ENCODE data around the gene CRY1. TPM values are rescaled to one million over a fixed set of nuclear protein-coding genes. Genes with fewer than 3 reads are reported as not detected.

CRY1 gene
- polyA plus RNA-seq, 1 of the 3 experiments (the other 2 are of a cell fraction), result 4.9 TPM

DNA sequence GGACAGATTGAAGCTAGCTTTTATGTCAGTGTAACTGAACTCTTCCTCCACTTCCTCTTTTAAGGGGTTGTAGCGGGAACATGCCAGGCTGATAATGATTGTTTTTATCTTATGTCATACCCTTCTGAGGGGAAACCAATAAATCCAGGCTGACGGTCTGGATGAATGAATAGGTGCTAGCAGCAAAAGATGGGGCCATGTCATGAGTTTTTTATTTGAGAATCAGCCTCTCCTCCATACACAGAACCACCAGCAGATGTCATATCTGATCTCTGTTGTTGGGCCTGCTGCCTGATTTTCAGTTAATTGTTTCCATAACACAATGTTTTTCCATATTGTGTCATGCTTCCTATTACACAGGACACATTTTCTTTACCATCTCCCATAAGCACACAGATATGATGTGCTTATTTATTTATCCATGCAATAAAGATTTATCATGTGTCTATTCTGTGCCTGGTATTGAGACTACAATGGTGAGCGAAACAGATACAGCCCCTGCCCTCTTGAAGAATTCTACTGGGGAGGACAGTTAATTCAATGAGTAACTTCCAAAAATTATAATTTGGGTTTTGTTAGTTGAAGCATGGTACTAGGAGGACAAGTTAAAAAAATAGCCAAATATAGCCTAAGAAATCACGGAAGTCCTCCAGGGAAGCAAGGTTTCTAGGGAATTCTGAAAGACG lies 33.6 kb upstream of the CRY1 start:
- Histone ChIP-seq H3K36me3 (replicated peaks in 1 of 2; ENCODE audit: control insufficient read depth in 1 of 2, insufficient read depth in 2 of 2, low read length in 1 of 2) (no peaks in the 10 kb centered on the region), H3K4me3 (ENCODE audit: low read depth in 2 of 2, low read length in 1 of 2) (no peak overlapping the region), H3K4me2 (no peak overlapping the region), H3K79me2 (ENCODE audit: insufficient read depth) (no peaks in the 10 kb centered on the region), H4K20me1 (ENCODE audit: insufficient read depth) (no peaks in the 10 kb centered on the region), H3F3A (replicated peaks; ENCODE audit: insufficient read depth) (no peaks in the 10 kb centered on the region), H3K4me1 (ENCODE audit: control insufficient read depth in 1 of 2, insufficient read depth in 2 of 2, low read depth in 1 of 2, low read length in 1 of 2) (peaks cover 0 to 26% of the 10 kb centered on the region in 2 experiments; a peak in 2 of 4 replicates), H3K27ac (ENCODE audit: low read depth in 2 of 2, low read length in 1 of 2) (peak overlapping the region in 1 of 2 experiments; percentile 90; a peak in 2 of 4 replicates), H2AFZ (ENCODE audit: low read depth) (no peak overlapping the region), H3K27me3 (ENCODE audit: insufficient read depth) (no peaks in the 10 kb centered on the region), H3K9me3 (no peaks in the 10 kb centered on the region), H3K9ac (no peak overlapping the region), H3K9me2 (no peaks in the 10 kb centered on the region)
- WGBS (ENCODE audit: low lambda C conversion rate), result 58% methylated on average over 5 of the region's 5 CpGs
- DNase-seq, result peak; percentile 56
- ChIA-PET POLR2A (no interaction called here), CTCF (interaction anchor here (0.9 to 13.4 kb wide), 7 partner anchors 9 to 487 kb away, joined by 3 to 361 read pairs (median 6); no protein-coding TSS in a partner anchor)
- TF ChIP-seq, protein P1, sequence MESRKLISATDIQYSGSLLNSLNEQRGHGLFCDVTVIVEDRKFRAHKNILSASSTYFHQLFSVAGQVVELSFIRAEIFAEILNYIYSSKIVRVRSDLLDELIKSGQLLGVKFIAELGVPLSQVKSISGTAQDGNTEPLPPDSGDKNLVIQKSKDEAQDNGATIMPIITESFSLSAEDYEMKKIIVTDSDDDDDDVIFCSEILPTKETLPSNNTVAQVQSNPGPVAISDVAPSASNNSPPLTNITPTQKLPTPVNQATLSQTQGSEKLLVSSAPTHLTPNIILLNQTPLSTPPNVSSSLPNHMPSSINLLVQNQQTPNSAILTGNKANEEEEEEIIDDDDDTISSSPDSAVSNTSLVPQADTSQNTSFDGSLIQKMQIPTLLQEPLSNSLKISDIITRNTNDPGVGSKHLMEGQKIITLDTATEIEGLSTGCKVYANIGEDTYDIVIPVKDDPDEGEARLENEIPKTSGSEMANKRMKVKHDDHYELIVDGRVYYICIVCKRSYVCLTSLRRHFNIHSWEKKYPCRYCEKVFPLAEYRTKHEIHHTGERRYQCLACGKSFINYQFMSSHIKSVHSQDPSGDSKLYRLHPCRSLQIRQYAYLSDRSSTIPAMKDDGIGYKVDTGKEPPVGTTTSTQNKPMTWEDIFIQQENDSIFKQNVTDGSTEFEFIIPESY (IDR thresholded peaks at IDR 0.05; ENCODE audit: borderline replicate concordance, low read depth), result no peak
- TF ChIP-seq TCF12 (IDR thresholded peaks at IDR 0.05) (peak; percentile 59), REST (IDR thresholded peaks at IDR 0.05; ENCODE audit: low read depth, low read length) (no peak), EZH2phosphoT487 (IDR thresholded peaks at IDR 0.05; ENCODE audit: borderline replicate concordance, low read depth) (no peak), PBX3 (IDR thresholded peaks at IDR 0.05) (no peak), MXI1 (IDR thresholded peaks at IDR 0.05; ENCODE audit: low read depth, low read length) (peak; percentile 74; the same call in 1 of the 2 replicates), RAD21 (IDR thresholded peaks at IDR 0.05; ENCODE audit: low read length) (peak; percentile 65), RFX5 (IDR thresholded peaks at IDR 0.05; ENCODE audit: low read length) (no peak), TEAD4 (IDR thresholded peaks at IDR 0.05; ENCODE audit: borderline replicate concordance, insufficient read depth) (no peak), FOSL2 (IDR thresholded peaks at IDR 0.05; ENCODE audit: borderline replicate concordance, low read depth) (no peak), POLR2AphosphoS5 (IDR thresholded peaks at IDR 0.05; ENCODE audit: low read depth, low read length) (no peak), NRF1 (IDR thresholded peaks at IDR 0.05; ENCODE audit: low read depth, low read length) (no peak), RXRA (IDR thresholded peaks at IDR 0.05; ENCODE audit: borderline replicate concordance, low read depth) (no peak), SMC3 (IDR thresholded peaks at IDR 0.05; ENCODE audit: low read depth, low read length) (peak; percentile 45; the same call in 1 of the 2 replicates), GABPA (IDR thresholded peaks at IDR 0.05; ENCODE audit: low read depth) (no peak), USF1 (IDR thresholded peaks at IDR 0.05; ENCODE audit: borderline replicate concordance, low read depth) (no peak), FOXJ3 (CRISPR knock-in tag; IDR thresholded peaks at IDR 0.05) (peak; percentile 78; the same call in 1 of the 2 replicates), SIN3A (IDR thresholded peaks at IDR 0.05; ENCODE audit: borderline replicate concordance, low read depth, low read length) (no peak), RCOR1 (IDR thresholded peaks at IDR 0.05; ENCODE audit: low read length) (peak; percentile 89), YY1 (IDR thresholded peaks at IDR 0.05; ENCODE audit: low read depth) (no peak), MEF2A (IDR thresholded peaks at IDR 0.05; ENCODE audit: borderline replicate concordance, low read depth) (no peak)
- TF ChIP-seq, protein P2, sequence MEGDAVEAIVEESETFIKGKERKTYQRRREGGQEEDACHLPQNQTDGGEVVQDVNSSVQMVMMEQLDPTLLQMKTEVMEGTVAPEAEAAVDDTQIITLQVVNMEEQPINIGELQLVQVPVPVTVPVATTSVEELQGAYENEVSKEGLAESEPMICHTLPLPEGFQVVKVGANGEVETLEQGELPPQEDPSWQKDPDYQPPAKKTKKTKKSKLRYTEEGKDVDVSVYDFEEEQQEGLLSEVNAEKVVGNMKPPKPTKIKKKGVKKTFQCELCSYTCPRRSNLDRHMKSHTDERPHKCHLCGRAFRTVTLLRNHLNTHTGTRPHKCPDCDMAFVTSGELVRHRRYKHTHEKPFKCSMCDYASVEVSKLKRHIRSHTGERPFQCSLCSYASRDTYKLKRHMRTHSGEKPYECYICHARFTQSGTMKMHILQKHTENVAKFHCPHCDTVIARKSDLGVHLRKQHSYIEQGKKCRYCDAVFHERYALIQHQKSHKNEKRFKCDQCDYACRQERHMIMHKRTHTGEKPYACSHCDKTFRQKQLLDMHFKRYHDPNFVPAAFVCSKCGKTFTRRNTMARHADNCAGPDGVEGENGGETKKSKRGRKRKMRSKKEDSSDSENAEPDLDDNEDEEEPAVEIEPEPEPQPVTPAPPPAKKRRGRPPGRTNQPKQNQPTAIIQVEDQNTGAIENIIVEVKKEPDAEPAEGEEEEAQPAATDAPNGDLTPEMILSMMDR (IDR thresholded peaks at IDR 0.05), result peak; percentile 49
